HG02642 (cell line): Measurements from ENCODE around the gene FANCE.
"Not testable (repeated sequence)": the region's sequence is repeated elsewhere in the genome, so short reads cannot be mapped to it uniquely, and the experiment has no call there.

ENCODE experiments used
- ATAC-seq: cut with Tn5 transposase; IDR thresholded peaks from one replicate; pipeline ENCODE4 v1.9.1; 2021; ENCODE audit warnings: mild to moderate bottlenecking; ENCODE audit not compliant: unreplicated experiment, poor library complexity

FANCE gene

GRCh38 chr6:35514587-35514986 lies 62.4 kb downstream of the FANCE start:
- ATAC-seq = no peak

- ATAC-seq = not testable (repeated sequence)
Measured at GRCh38 chr6:35515939-35516338, 63.8 kb downstream of the FANCE start.
